Stimulated activated CD4-positive, alpha-beta T cell treated with anti-CD3 and anti-CD28 coated beads, Interleukin-1b, Interleukin-23, amount 100 ng/mL, for 1 hour (primary cell): ENCODE results near the gene SIGMAR1.

Source experiments
- DNase-seq, 2 donors: peaks; one replicate each; pipeline ENCODE4 v3.0.0-alpha.2; 2020; ENCODE audit warnings: low read depth in 2 of 2

The SIGMAR1 gene

GRCh38 chr9:34630402-34631154 lies 7.0 kb downstream of the SIGMAR1 start:
- no peak for DNase-seq

GRCh38 chr9:34629491-34629808 lies 8.1 kb downstream of the SIGMAR1 start:
- DNase-seq: no peak

GRCh38 chr9:34628656-34629490 lies 8.7 kb downstream of the SIGMAR1 start, which contains the start of gene ARID3C:
ARID3C (minus strand) TSS chr9:34629066; CDS start chr9:34628014, 1,052 bp downstream.
- no peak for DNase-seq

- no peak for DNase-seq
Measured at GRCh38 chr9:34627716-34628655, 9.6 kb downstream of the SIGMAR1 start.

GRCh38 chr9:34625186-34625486 lies 12.5 kb downstream of the SIGMAR1 start:
- no peak for DNase-seq

GRCh38 chr9:34624475-34625185 lies 13.0 kb downstream of the SIGMAR1 start:
- DNase-seq: no peak

GRCh38 chr9:34623374-34624235 lies 14.0 kb downstream of the SIGMAR1 start:
- DNase-seq: no peak

- DNase-seq: peak; percentile 55 to 68
Measured at GRCh38 chr9:34620061-34620994, 17.3 kb downstream of the SIGMAR1 start, which contains the start of gene DCTN3. DCTN3 (minus strand) TSS chr9:34620495; CDS start chr9:34620464, 31 bp downstream.

- no peak for DNase-seq
Measured at GRCh38 chr9:34615132-34615531, 22.5 kb downstream of the SIGMAR1 start.

GRCh38 chr9:34612788-34613390 lies 24.7 kb downstream of the SIGMAR1 start:
- DNase-seq: peak; percentile 34 to 44

GRCh38 chr9:34611811-34612787 lies 25.5 kb downstream of the SIGMAR1 start, which contains the start of gene RPP25L:
RPP25L (minus strand) TSS chr9:34612097; CDS start chr9:34611296, 801 bp downstream.
- DNase-seq: peak; percentile 60 to 81

GRCh38 chr9:34611251-34611810 lies 26.3 kb downstream of the SIGMAR1 start:
- no peak for DNase-seq

- DNase-seq: no peak
Measured at GRCh38 chr9:34610434-34611206, 27.0 kb downstream of the SIGMAR1 start.

GRCh38 chr9:34607331-34607730 lies 30.3 kb downstream of the SIGMAR1 start:
- DNase-seq: no peak

- no peak for DNase-seq
Measured at GRCh38 chr9:34606905-34607304, 30.7 kb downstream of the SIGMAR1 start.

GRCh38 chr9:34606190-34606589 lies 31.4 kb downstream of the SIGMAR1 start:
- no peak for DNase-seq
